Neural cell (in vitro differentiated cells): ENCODE measurements around the gene PIK3AP1.

ENCODE experiments used
- RAD21 ChIP-seq: fragments of 450-650 bp; conservative IDR thresholded peaks from 2 replicates; pipeline ENCODE4 v1.6.1; 2014; ENCODE audit warnings: antibody characterized with exemption, mild to moderate bottlenecking, moderate library complexity
- TF ChIP-seq, protein P1 (sequence below): fragments of 450-650 bp; IDR thresholded peaks from 2 replicates; pipeline ENCODE4 v1.5.1; 2014; ENCODE audit warnings: antibody characterized with exemption, mild to moderate bottlenecking, moderate library complexity; ENCODE audit not compliant: poor library complexity, severe bottlenecking

DNA sequence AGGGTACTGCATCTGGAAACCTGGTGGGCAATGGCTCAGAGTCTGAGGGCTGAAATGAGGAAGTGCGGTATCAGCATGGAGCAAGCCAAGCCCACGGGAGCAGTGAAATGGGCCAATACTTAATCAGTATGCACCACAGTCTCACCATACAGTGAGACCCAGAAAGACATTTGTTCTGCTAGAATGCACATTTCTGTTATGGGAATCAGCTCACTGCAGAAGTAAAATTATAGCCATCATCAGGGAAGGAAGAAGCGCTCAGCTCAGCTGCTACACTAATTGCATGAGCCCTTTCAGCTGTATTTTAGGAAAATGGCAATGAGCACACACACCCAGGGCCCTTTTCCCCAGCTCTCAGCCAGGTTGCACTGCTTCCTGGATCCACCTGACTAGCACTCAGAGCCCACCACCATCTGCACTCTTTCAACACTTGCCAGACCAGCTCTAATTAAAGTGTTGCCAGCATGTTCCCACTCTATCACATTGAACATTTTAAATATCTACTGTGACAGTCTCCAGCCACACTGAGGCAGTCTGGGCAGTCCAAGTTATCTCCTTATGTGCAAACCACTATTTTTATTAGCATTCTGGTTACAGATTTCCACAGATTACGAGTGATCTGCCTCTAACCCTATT lies 44.2 kb upstream of the PIK3AP1 start:
- no peak for TF ChIP-seq RAD21
- TF ChIP-seq, protein P1, sequence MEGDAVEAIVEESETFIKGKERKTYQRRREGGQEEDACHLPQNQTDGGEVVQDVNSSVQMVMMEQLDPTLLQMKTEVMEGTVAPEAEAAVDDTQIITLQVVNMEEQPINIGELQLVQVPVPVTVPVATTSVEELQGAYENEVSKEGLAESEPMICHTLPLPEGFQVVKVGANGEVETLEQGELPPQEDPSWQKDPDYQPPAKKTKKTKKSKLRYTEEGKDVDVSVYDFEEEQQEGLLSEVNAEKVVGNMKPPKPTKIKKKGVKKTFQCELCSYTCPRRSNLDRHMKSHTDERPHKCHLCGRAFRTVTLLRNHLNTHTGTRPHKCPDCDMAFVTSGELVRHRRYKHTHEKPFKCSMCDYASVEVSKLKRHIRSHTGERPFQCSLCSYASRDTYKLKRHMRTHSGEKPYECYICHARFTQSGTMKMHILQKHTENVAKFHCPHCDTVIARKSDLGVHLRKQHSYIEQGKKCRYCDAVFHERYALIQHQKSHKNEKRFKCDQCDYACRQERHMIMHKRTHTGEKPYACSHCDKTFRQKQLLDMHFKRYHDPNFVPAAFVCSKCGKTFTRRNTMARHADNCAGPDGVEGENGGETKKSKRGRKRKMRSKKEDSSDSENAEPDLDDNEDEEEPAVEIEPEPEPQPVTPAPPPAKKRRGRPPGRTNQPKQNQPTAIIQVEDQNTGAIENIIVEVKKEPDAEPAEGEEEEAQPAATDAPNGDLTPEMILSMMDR: no peak
